GM18517 (cell line): ENCODE data around the gene MPHOSPH8.
"Not testable (repeated sequence)": the region's sequence is repeated elsewhere in the genome, so short reads cannot be mapped to it uniquely, and the experiment has no call there.

Experiments
- ATAC-seq: cut with Tn5 transposase; IDR thresholded peaks from one replicate; pipeline ENCODE4 v1.9.1; 2021; ENCODE audit warnings: mild to moderate bottlenecking, moderate library complexity; ENCODE audit not compliant: unreplicated experiment

The MPHOSPH8 gene

GRCh38 chr13:19676168-19676567, 42.7 kb downstream of the MPHOSPH8 start:
- ATAC-seq = no peak

- no peak for ATAC-seq
Observed at GRCh38 chr13:19680751-19681150, 47.3 kb downstream of the MPHOSPH8 start.

DNA sequence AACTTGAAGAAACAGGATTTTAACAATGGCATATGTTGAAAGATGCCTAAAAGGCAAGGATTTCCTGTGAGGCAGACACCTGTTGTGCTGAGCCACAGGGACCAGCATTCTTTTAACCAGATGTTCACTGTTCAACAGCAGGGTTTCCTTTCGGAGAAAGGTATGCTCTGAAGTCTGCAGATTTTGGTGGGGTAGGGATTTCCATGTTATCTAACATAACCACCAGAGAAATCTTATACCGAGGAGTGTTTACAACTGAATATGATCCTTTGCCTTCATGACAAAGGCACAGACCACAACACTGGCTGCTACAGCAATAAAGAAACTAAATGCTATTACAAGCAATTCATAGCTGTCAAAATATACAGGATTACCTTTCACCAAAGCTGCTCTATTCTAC, 48.1 kb downstream of the MPHOSPH8 start:
- ATAC-seq = no peak

DNA sequence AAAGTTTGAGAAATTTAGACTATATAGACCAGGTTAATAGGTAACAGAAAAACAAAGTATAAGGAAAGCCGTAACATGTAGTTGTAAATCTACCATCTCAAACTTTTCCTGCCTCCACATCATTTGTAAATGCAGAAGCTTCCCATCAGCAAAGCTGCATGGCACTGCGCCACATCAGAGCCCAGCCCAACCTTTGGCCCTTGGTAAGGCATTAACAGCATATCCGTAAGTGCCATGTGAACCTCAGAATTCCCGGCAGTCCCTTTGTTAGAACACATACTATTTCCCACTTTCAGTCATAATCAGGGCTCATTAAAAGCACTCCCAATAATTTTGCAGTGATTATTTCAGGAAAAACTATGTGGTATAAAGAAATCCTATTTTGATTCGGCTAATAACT, 51.6 kb downstream of the MPHOSPH8 start:
- ATAC-seq = no peak

GRCh38 chr13:19685437-19685836, 52.0 kb downstream of the MPHOSPH8 start:
- ATAC-seq = no peak

GRCh38 chr13:19691447-19691846, 58.0 kb downstream of the MPHOSPH8 start:
- not testable (repeated sequence) for ATAC-seq

DNA sequence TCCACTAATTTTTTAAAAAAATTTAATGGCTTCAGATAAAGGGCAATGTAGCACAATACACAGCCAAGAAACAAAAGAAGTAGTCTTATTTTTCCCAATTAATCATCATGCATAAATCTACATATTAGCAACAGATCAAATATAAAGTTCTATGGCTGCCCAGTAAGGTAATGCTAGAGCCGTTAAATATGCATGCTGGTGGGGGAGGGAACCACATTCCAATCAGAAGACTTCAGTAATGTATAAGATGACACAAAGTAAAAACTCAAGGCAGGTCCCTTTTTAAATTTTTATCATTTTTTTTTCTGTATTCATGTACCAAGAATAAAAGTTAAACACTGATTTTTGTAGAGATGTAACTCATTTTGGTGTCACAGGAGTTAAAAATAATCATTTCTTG, 62.0 kb downstream of the MPHOSPH8 start:
- no peak for ATAC-seq

DNA sequence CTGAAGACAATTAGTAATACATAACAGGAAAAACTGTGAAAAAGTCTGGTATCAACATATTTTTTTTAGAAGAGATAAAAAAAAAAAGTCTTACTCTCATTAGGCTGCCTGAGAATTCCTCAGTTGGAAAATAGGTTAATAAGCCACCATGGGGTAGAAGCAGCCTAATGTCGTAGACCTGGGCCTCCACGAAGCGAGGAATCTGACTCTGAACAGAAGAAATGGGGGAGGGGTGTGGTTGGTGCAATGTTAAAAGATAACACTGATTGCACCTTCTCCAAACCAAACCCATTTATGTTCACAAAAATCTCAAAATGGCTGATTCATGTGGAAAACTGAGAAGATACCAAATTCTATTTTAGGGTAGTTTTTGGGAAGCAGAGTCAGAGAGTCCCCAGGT, 62.4 kb downstream of the MPHOSPH8 start:
- no peak for ATAC-seq

DNA sequence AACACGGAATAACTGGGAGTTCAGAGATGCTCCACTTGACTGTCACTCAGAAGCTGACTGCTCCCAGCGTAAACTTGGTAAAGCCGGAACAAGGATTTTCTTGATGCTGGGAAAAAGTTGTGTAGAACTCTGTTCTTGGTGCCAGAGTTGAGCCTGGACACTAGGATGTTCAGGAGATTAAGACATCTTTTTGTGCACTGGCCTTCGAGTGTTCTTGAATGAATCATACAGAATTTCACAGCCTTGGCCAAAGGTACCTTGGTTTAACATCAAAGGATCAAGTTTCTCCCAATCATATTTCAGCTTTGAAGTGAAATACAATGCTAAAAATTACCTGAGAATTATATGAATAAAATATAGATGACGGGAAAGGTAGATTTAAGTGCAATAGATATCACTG, 67.5 kb downstream of the MPHOSPH8 start:
- not testable (repeated sequence) for ATAC-seq

DNA sequence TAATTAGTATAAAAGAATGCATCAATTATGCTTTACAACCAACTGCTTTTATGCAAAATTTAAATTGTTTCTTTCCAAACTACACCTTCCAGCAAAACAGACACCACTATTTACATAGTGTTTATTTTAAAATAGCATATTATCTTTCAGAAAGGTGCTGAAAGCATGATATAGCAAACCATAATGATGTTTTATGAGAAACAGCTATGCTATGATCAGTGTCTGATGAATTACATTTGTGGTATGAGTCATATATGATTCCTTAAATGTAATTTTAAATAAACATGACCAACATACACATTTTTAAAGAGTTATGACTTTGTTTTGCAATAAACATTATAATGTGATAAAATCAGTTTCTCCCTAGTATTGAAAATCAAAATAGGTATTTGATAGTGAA, 68.2 kb downstream of the MPHOSPH8 start:
- not testable (repeated sequence) for ATAC-seq

GRCh38 chr13:19704256-19704655, 70.8 kb downstream of the MPHOSPH8 start:
- not testable (repeated sequence) for ATAC-seq

- not testable (repeated sequence) for ATAC-seq
Observed at GRCh38 chr13:19709039-19709438, 75.6 kb downstream of the MPHOSPH8 start.

GRCh38 chr13:19709782-19710181, 76.3 kb downstream of the MPHOSPH8 start:
- ATAC-seq = not testable (repeated sequence)

DNA sequence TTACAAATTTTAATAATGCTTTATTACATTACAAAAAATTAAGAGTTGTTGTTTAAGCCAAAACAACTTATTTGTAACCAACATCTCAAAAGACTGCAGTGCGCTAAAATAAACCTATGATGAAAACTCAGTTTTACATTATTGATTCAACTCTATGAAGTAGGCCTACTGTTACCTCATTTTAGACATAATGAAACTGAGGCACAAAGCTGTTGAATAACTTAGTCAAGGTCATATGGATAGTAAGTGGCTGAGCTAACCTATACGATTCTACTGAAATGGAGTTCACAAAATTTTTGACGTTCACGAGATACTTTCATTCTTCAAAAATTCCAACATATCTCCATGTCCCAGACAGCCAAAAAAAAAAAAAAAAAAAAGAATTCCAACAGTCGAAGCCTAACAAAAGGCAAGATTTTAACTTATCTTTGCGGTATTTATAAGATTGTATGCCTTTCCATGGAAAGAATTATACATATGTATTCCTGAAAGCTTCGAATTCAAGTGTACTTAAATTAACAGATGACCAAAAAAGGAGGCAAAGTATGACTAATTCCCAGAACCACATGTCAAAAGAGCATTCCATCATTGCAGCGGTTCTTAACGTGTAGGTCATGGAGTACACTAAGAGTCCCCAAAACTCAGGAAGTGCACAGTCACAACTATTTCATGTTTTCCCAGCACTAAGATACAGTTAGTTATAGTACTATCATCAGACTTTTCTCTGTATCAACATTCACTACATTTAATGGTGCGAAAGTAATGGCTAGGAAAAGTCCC, 79.9 kb downstream of the MPHOSPH8 start:
- no peak for ATAC-seq

DNA sequence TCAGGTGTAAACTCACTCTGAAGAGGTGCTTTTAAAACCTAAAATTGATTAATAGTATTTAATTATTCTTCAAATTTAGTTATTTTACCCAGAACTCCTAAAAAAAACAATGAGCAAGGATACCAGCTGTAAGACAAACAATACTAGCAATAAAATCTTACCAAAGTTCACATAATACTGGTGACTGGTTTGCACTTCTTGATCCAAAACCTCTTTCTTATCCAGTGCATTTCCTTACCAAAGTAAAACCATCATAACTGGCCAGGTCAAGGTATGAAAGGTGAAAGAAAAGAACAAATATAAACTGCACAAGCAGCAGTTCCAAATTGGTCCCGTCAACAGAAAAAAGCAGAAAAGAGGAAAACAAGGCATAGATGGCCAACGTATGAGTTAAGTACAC, 86.6 kb downstream of the MPHOSPH8 start:
- ATAC-seq = no peak
